GM21447 (cell line): ENCODE results near the gene ANKS1B.
"Not testable (repeated sequence)": the region's sequence is repeated elsewhere in the genome, so short reads cannot be mapped to it uniquely, and the experiment has no call there.

Experiments used
- ATAC-seq: cut with Tn5 transposase; IDR thresholded peaks from one replicate; pipeline ENCODE4 v1.9.1; 2021; ENCODE audit not compliant: unreplicated experiment

Gene ANKS1B

DNA sequence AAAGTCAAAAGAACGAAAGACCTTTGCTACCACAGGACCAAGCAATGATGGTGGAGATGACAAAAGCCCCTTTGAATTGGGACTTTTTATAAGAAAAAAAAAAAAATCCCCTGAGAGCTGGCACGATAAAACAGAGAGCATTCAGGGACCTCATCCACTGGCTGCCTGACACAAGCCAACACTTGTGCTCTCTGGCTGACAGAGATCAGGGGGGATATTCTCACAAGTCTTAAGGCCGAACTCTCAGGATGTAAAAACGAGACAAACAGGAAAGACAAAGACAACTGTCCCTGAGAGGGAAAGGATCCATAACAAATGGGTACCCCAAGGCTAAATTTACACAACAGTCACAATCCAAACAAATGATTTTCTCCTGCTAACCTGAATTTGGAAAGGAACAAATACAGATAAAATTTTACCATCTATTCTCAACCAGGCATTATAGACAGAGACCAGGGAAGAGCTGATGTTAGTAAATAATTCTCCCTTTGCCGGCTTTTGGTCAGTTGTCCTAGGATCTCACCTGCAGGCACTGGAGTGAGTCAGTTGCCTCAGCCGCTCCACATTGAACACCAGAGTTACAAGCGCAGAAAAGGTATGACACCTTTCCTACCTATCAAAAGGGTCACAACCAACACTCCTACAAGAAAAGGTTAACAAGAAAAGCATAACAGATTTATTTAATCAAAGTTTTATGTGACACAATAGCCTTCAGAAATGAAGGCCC, 375.1 kb downstream of the ANKS1B start:
- no peak for ATAC-seq

DNA sequence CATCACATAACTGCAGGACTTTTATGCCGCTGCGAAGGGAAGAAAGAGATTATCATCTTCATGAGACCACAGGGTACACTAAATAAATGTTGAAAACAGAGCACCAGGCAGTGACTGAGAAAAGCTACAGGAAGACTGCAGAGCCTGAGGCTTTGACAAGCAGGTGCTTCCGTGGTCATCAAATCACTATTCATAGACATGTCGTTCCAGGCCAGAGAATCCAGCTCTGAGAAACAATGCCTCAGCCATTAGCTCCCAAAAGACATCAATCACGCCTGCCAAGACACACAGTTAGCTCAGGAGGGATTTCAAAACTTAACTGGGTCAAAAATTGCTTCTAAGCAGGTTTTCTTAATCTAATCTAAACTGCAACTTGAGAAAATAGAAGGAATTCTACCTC, 384.3 kb downstream of the ANKS1B start:
- ATAC-seq = peak; percentile 97

DNA sequence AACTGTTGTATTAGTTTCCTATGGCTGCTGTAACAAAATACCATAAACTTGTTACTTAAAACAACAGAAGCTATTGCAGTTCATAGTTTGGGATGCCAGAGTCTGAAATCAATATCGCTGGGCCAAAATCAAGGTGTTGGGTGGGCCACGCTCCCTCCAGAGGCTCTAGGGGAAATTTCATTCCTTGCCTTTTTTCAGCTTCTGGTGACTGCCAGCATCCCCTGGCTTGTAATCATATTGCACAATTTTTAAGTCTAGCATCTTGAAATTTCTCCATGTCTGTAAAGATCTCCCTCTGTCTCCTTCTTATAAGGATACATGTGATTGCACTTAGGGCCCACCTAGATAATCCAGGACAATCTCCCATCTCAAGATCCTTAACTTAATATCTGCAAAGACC, 386.0 kb downstream of the ANKS1B start:
- no peak for ATAC-seq

DNA sequence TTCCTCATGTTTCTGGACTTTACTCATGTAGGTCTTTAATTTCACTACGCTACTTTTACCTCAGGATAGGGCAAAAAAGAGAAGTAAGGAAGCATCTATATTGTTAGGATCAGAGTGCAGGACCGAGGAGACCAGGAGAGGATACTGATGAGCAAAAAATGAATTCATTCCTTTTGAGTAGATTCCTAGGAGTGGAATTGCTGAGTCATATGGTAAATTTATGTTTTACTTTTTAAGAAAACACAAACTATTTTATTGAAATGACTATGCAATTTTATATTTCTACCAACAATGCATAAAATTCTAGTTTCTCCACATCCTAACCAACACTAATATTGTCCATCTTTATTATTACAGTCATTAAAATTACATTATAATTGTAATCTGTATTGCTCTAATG, 388.0 kb downstream of the ANKS1B start:
- no peak for ATAC-seq

DNA sequence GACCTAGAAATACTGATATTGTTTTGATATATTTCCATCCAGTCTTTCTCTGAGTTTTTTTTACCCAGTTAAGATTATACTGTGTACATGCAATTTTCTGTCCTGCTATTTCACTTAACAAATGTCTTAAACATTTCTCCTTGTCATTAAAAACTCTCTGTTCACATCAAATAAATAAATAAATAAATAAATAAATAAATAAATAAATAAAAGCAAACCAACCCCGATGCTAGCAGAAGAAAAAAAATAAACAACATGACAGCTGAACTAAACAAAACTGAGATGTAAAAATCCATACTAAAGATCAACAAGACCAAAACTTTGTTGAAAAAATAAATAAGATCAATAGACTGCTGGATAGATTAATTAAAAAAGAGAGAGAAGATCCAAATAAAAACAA, 407.6 kb downstream of the ANKS1B start:
- ATAC-seq = not testable (repeated sequence)

DNA sequence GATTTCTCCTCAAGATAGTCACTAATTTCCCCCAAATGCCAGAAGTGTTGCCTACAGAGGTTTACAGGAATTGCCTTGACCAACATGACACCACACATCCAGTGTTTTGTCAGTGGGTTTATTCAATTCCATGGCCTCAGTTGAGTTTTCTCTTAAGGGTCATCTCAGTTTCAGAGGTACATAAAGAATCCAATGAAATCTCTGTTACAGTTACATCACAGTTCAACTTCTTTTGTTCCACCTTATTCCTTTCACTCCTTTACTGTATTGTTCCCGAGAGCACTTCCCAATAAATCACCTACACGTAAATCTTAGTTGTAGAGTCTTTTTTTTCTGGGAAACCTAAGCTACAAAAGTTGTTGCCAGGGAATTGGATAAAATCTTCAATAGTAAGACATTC, 410.8 kb downstream of the ANKS1B start:
- no peak for ATAC-seq

DNA sequence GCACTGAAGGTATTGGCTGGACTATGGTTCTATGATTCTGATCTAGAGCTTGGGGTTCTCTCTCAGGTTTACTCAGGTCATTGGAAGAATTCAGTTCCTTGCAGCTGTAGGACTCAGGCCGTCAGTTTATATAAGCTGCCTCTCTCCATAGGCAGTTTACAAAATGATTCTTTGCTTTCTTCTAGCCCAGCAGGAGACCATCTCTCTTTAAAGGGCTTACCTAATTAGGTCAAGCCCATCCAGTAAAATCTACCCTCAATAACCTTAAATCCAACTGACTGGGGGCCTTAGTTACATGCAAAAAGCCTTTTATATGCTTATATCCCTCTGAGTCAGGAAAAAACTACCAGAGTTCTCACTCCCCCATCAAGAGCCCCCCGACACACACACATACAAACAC, 417.7 kb downstream of the ANKS1B start:
- ATAC-seq = no peak

DNA sequence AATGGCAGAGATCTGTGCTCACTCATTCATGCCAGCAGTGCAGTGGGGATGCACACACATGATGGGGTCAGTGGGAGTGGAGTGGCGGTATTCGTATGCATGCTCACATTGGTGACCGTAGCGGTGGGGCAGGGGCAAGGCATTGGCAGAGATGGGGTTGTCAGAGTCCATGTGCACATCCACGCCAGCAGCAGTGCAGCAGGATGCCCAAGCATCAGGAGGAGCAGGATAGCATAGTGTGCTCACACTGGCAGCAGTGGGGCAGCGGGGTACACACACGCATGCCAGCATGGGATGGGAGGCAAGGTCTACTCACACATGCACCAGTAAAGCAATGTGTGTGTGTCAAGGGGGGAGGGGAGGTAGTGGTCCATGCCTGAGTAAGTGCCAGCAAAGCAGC, 426.6 kb downstream of the ANKS1B start:
- no peak for ATAC-seq

DNA sequence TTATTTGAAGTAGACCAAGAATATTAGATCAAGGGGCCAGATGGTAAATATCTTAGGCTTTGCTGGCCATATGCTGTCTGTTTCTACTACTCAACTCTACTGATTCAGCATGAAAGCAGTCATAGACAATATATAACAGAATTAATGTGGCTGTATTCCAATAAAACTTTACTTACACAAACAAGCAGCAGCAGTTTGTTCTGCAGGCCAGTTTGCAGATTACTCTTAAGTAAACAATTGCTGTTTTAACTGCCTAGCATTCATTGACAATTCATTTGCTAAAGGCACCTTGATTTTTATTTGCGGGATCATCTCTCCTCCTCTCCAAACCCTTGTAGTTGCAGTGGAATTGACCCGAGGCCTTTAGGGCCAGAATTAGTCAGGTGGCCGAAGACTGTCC, 431.3 kb downstream of the ANKS1B start:
- ATAC-seq = no peak

DNA sequence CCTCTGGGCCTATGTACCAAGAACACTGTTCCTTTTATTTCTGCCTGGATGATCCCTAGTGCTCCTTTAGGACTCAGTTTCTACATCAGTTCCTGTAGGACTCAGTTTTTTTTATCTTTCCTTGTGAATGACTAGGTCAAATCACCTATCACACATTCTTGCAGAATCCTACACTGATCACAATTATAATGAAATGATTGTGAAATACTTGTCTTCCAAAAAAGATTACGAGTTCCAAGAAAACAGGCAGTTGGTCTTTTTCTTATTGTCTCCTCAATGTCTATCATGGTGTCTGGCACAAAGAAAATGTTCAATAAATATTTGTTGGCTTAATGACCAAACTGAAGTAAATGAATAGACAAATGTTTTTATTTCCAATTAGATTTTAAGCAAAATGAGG, 432.7 kb downstream of the ANKS1B start:
- no peak for ATAC-seq

DNA sequence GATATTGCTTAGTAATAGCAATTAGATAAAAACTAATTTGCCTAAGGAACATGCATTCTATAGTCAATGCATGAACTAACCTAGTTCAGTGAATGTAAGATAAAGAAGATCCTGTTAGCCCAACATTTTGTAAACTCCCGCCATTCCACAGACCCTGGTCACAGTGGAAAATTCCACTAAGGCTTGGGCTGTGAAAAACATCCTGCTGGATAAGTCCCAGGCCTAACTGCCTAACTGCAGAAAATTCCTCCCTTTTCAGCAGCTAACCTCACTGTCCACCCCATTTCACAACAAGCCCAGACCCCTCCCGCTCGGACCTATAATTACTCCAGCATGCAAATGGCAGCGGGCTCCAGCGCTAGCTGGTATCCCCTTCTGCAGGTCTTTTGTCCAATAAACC, 435.1 kb downstream of the ANKS1B start:
- ATAC-seq = no peak

DNA sequence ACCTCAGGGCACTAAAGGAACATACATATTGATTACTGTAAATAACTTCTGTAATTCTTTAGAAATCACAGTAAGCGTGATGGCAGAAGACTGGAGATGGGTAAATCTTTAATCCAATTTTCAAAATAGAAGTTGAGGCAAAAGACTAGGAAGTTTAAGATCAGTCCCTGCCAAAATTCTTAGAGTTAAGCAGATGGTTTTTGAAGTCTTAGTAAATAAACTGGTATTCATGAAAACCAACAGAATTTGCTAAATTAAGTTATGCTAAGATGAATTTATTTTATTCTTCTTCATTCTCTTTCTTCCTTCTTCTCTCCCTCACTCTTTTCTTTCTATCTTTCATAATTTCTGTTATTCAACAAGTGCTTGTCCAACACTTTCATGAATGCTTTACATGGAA, 435.5 kb downstream of the ANKS1B start:
- no peak for ATAC-seq

DNA sequence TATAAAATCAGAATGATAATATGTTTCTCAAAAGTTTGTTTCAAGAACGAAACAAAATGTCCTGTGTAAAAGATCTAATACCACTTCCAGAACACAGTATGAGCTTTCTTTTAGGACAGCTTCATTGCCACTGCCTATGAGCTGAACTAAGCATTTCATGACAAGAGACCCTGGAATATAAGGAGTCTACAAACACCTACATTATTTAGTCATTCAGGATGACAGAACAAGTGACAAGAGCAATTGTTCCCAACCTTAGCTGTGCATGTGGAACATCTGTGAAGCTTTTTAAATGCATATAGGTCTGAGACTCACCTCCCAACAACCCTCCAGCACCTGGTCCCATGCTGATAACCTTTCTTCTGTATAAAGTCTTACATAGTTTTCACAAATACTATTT, 440.3 kb downstream of the ANKS1B start:
- ATAC-seq = no peak

DNA sequence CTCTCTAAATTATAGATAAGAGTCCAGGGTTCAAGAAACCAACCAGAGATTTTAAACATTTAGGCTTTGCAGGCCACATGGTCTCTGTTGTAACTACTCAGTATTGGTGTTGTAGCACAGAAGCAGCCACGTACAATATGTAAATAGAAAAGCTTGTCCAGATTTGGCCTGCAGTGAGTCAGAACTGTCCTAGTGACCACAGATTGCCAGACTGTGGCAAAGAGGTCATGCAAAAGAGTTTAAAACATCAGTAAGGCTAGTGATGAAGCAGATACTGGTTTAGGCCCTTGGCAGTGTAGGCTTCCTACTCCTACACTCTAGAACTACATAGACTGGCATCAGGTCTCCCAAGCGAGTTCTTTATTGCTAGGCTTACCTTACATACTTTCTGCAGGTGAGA, 454.8 kb downstream of the ANKS1B start:
- peak; percentile 95 for ATAC-seq

DNA sequence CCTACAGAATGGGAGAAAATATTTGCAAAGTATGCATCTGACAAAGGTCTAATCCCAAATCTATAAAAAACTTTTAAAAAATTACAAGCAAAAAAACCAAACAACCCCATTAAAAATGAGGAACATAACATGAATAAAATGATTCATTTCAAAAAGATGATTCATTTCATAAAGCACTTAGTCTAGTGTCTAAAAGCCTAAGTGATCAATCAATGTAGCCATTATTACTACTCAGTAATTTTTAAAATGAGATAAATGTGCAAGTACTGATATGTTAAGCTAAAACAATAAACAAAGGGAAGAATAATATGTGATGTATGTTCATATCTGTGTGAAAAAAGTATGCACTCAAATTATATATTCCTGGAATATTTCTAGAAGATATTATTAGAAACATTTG, 456.3 kb downstream of the ANKS1B start:
- no peak for ATAC-seq

DNA sequence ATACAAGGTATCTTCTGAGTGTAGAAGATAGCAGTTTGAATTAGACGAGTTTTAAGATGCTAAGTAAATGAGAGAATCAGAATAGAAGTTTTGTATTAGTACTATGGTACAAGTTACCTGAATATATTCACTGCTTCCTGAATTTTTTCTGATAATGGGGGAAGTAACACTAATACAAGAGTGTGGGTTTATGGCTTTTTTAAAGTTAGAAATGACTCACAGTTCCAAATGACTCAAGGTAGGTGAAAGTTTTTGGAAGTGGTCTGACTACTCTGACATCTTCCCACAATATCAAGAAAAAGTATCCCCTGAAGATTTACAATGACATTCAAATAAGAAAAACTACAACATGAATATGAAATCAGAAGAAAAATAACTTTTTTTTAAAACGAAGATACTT, 460.9 kb downstream of the ANKS1B start:
- no peak for ATAC-seq

DNA sequence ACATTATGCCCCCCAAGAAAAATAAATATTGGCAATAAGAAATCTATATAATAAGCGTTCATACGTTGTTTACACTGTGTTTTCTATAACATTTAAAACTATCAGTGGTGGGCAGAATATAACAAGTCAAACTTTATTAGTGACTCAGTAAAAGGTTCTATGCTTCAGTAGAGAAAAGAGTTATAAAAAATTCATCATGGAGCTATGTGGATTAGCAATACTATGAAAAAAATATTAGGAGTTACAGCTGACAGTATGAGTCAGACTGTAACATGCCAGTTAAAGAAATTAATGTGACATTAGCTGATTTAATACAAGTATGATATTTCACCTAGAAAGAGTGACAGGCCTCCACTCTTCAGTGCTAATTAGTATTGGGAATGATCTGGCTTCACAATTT, 462.3 kb downstream of the ANKS1B start:
- no peak for ATAC-seq

DNA sequence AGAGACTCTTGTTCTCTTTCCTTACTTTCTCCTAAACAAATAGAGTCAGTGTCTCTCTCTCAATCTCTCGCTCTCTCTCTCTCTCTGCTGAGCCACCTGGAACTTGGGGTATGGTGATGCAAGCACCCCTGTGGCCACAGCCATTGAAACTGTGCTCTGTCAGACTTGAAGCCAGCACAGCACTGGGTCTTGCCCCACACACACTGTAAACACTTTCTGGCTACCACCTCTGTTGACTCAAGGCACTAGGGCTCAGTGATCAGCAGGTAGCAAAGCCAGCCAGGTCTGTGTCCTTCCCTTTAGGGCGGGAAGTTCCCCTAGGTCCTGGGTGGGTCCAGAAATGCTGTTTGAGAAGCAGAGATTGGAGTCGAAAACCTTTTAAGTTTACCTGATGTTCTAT, 463.1 kb downstream of the ANKS1B start:
- no peak for ATAC-seq

DNA sequence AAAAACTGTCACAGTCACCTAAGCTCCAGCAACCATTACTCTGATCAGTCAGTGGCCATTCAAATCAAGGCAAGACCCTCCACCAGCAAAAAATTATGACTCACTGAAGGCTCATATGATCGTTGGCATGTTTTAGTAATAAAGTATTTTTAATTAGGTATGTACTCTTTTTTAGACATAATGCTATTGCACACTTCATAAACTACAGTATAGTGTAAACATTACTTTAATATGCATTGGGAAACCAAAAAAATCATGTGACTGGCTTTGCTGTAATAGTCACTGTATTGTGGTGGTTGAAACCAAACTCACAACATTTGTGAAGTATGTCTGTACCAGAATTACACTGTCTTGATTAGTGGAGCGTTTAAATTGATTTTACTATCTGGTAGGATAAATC, 471.7 kb downstream of the ANKS1B start:
- ATAC-seq = no peak

DNA sequence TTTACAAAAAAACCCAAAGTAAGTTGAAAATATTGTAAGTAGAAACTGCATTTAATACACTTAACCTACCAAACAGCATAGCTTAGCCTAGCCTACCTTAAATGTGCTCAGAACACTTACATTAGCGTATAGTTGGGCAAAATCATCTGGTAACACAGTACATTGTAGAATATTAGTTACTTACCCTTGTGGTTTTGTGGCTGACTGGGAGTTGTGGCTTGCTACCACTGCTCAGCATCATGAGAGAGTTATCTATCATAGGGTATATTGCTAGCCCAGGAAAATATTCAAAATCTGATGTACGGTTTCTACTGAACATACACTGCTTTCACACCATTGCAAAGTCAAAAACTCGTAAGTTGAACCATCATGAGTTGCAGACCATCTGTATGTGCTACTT, 478.9 kb downstream of the ANKS1B start:
- no peak for ATAC-seq

DNA sequence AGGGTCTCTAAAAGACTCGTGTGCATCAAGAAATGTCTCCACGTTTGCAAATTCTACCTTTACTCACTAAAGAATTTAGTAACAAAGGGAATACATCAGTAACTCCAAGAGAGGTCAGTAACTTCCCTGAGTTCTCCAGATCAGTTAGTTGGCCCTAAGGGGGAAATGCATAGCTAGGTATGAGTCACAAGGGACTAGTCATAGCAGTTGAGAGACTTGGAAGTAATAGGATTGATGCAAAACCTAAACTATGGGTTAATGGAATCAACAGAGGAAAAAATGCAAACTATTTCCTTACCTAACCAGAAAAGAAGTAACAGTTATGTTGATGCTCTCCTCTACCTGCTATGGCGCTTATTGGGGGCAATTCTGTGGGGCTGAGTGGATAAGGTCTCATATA, 486.0 kb downstream of the ANKS1B start:
- no peak for ATAC-seq

DNA sequence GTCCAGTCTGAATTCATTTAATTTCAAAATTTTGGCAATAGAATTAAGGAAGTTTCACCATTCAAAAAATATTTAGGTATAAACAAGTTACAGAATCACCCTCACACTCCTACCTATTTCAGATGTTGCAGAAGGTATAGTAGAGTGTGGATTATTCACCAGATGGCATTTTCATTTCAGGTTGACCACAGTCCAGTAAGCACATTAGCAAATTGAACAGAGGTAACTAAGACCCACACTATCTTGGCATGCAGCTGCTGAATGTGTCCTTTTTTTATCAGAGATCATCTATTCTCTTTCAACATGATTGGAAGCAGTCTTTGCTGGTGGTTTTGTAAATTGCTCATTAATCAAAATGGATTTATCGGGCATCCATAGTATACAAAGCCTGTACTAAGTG, 488.9 kb downstream of the ANKS1B start:
- ATAC-seq = no peak

DNA sequence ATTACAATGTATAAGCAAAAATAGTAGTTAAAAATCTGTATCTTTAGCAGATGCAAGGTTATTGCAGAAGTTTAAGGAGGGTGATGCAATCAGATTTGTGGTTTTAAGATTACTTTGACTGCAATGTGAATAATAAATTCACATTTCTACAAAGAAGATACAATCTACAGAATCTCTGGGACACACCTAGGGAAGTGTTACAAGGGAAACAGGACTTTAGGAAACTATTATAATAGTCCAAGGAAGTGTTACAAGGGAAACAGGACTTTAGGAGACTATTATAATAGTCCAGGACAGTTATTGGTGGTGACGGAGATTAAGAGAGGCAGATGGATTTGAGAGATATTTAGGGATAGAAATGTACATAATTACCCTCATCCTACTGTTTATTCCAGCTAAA, 491.5 kb downstream of the ANKS1B start:
- no peak for ATAC-seq

DNA sequence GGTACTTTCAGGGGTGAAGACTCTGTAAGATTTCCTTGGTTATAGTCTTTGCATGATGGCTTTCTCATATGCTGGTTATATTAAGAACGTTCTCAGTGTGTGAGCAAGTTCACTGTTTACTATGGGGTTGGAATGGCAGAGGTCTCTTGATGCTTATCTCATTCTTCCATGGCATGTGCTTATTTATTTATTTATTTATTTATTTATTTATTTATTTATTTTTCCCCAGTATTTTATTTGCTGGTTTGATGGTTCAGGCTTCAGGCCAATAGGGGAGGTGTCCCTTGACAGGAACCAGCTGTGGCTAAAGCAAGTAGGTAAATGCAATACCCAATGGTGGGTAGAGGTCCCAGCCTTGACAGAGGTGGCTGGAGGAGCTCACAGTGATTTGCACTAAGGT, 498.5 kb downstream of the ANKS1B start:
- ATAC-seq = no peak
